ENCODE measurements around the gene CAMTA1.

CAMTA1 gene

DNA sequence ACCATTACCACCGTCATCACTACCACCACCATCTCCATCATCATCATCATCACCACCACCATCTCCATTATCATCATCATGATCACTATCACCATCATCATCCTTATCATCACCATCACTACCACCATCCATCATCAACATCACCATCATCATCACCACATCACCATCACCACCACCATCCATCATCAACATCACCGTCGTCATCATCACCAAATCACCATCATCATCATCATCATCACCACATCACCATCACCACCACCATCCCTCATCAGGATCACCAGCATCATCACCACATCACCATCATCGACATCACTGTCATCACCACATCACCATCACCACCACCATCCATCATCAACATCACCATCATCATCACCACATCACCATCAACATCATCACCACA is 782.8 kb downstream of the CAMTA1 start (continued):
- TF ChIP-seq, protein P1, sequence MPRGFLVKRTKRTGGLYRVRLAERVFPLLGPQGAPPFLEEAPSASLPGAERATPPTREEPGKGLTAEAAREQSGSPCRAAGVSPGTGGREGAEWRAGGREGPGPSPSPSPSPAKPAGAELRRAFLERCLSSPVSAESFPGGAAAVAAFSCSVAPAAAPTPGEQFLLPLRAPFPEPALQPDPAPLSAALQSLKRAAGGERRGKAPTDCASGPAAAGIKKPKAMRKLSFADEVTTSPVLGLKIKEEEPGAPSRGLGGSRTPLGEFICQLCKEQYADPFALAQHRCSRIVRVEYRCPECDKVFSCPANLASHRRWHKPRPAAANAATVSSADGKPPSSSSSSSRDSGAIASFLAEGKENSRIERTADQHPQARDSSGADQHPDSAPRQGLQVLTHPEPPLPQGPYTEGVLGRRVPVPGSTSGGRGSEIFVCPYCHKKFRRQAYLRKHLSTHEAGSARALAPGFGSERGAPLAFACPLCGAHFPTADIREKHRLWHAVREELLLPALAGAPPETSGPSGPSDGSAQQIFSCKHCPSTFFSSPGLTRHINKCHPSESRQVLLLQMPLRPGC (tag by site-specific recombination; IDR thresholded peaks at IDR 0.05) = 0 out of 2 replicates have a peak, but pooled peaks have one; percentile 13
- TF ChIP-seq ZNF423 (tag by site-specific recombination; IDR thresholded peaks at IDR 0.05) = no peak
- TF ChIP-seq, protein P2, sequence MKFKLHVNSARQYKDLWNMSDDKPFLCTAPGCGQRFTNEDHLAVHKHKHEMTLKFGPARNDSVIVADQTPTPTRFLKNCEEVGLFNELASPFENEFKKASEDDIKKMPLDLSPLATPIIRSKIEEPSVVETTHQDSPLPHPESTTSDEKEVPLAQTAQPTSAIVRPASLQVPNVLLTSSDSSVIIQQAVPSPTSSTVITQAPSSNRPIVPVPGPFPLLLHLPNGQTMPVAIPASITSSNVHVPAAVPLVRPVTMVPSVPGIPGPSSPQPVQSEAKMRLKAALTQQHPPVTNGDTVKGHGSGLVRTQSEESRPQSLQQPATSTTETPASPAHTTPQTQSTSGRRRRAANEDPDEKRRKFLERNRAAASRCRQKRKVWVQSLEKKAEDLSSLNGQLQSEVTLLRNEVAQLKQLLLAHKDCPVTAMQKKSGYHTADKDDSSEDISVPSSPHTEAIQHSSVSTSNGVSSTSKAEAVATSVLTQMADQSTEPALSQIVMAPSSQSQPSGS (tag by site-specific recombination; IDR thresholded peaks at IDR 0.05; ENCODE audit: low read depth) = peak; percentile 24; the same call in 1 of the 2 replicates
- TF ChIP-seq, protein P3, sequence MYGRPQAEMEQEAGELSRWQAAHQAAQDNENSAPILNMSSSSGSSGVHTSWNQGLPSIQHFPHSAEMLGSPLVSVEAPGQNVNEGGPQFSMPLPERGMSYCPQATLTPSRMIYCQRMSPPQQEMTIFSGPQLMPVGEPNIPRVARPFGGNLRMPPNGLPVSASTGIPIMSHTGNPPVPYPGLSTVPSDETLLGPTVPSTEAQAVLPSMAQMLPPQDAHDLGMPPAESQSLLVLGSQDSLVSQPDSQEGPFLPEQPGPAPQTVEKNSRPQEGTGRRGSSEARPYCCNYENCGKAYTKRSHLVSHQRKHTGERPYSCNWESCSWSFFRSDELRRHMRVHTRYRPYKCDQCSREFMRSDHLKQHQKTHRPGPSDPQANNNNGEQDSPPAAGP (tag by site-specific recombination; IDR thresholded peaks at IDR 0.05) = no peak
- TF ChIP-seq ZNF391 (tag by site-specific recombination; IDR thresholded peaks at IDR 0.05; ENCODE audit: borderline replicate concordance, low read depth) = no peak
- TF ChIP-seq RBAK (tag by site-specific recombination; IDR thresholded peaks at IDR 0.05) = no peak
- TF ChIP-seq, protein P4, sequence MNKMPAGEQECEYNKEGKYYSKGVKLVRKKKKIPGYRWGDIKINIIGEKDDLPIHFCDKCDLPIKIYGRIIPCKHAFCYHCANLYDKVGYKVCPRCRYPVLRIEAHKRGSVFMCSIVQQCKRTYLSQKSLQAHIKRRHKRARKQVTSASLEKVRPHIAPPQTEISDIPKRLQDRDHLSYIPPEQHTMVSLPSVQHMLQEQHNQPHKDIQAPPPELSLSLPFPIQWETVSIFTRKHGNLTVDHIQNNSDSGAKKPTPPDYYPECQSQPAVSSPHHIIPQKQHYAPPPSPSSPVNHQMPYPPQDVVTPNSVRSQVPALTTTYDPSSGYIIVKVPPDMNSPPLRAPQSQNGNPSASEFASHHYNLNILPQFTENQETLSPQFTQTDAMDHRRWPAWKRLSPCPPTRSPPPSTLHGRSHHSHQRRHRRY (tag by site-specific recombination; IDR thresholded peaks at IDR 0.05) = no peak
- no peak for TF ChIP-seq ZSCAN16 (tag by site-specific recombination; IDR thresholded peaks at IDR 0.05)
- TF ChIP-seq, protein P5, sequence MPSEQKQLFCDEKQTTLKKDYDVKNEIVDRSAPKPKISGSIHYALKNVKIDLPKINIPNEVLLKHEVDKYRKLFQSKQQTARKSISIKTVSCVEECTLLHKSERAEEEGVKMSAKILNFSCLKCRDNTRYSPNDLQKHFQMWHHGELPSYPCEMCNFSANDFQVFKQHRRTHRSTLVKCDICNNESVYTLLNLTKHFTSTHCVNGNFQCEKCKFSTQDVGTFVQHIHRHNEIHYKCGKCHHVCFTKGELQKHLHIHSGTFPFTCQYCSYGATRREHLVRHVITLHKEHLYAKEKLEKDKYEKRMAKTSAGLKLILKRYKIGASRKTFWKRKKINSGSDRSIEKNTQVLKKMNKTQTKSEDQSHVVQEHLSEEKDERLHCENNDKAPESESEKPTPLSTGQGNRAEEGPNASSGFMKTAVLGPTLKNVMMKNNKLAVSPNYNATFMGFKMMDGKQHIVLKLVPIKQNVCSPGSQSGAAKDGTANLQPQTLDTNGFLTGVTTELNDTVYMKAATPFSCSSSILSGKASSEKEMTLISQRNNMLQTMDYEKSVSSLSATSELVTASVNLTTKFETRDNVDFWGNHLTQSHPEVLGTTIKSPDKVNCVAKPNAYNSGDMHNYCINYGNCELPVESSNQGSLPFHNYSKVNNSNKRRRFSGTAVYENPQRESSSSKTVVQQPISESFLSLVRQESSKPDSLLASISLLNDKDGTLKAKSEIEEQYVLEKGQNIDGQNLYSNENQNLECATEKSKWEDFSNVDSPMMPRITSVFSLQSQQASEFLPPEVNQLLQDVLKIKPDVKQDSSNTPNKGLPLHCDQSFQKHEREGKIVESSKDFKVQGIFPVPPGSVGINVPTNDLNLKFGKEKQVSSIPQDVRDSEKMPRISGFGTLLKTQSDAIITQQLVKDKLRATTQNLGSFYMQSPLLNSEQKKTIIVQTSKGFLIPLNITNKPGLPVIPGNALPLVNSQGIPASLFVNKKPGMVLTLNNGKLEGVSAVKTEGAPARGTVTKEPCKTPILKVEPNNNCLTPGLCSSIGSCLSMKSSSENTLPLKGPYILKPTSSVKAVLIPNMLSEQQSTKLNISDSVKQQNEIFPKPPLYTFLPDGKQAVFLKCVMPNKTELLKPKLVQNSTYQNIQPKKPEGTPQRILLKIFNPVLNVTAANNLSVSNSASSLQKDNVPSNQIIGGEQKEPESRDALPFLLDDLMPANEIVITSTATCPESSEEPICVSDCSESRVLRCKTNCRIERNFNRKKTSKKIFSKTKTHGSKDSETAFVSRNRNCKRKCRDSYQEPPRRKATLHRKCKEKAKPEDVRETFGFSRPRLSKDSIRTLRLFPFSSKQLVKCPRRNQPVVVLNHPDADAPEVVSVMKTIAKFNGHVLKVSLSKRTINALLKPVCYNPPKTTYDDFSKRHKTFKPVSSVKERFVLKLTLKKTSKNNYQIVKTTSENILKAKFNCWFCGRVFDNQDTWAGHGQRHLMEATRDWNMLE (tag by site-specific recombination; conservative IDR thresholded peaks at IDR 0.05; ENCODE audit: low read depth) = no peak
- TF ChIP-seq, protein P6, sequence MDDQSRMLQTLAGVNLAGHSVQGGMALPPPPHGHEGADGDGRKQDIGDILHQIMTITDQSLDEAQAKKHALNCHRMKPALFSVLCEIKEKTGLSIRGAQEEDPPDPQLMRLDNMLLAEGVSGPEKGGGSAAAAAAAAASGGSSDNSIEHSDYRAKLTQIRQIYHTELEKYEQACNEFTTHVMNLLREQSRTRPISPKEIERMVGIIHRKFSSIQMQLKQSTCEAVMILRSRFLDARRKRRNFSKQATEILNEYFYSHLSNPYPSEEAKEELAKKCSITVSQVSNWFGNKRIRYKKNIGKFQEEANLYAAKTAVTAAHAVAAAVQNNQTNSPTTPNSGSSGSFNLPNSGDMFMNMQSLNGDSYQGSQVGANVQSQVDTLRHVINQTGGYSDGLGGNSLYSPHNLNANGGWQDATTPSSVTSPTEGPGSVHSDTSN (CRISPR knock-in tag; IDR thresholded peaks at IDR 0.05) = no peak
- peak; percentile 34; the same call in 1 of the 2 replicates for TF ChIP-seq ZNF707 (tag by site-specific recombination; IDR thresholded peaks at IDR 0.05)
- TF ChIP-seq ZNF677 (tag by site-specific recombination; IDR thresholded peaks at IDR 0.05) = no peak
- no peak for TF ChIP-seq ZNF558 (tag by site-specific recombination; IDR thresholded peaks at IDR 0.05)
- no peak for TF ChIP-seq ZNF660 (tag by site-specific recombination; IDR thresholded peaks at IDR 0.05)
- no peak for TF ChIP-seq ZNF223 (tag by site-specific recombination; IDR thresholded peaks at IDR 0.05)
- 0 out of 2 replicates have a peak, but pooled peaks have one; percentile 42 for TF ChIP-seq ZNF658 (tag by site-specific recombination; IDR thresholded peaks at IDR 0.05)
- TF ChIP-seq ZNF202 (tag by site-specific recombination; IDR thresholded peaks at IDR 0.05; ENCODE audit: borderline replicate concordance) = no peak
- no peak for TF ChIP-seq KLF10 (tag by site-specific recombination; IDR thresholded peaks at IDR 0.05)
- TF ChIP-seq ZNF133 (tag by site-specific recombination; IDR thresholded peaks at IDR 0.05) = no peak
- TF ChIP-seq ZNF146 (tag by site-specific recombination; IDR thresholded peaks at IDR 0.05) = 0 out of 2 replicates have a peak, but pooled peaks have one; percentile 5
- TF ChIP-seq ZNF211 (tag by site-specific recombination; IDR thresholded peaks at IDR 0.05; ENCODE audit: low read depth) = no peak
- TF ChIP-seq MZF1 (tag by site-specific recombination; IDR thresholded peaks at IDR 0.05; ENCODE audit: borderline replicate concordance) = no peak
- no peak for TF ChIP-seq ZNF157 (tag by site-specific recombination; IDR thresholded peaks at IDR 0.05)
- TF ChIP-seq HOXD13 (CRISPR knock-in tag; IDR thresholded peaks at IDR 0.05; ENCODE audit: borderline replicate concordance) = no peak
- TF ChIP-seq ZNF623 (tag by site-specific recombination; IDR thresholded peaks at IDR 0.05) = no peak
- no peak for TF ChIP-seq GLI4 (tag by site-specific recombination; IDR thresholded peaks at IDR 0.05)
- no peak for TF ChIP-seq ZNF529 (tag by site-specific recombination; IDR thresholded peaks at IDR 0.05; ENCODE audit: insufficient replicate concordance)

All from HEK293 (cell line).